22Rv1 (cell line): ENCODE data around the gene RING1.

Experiments used
- H3K27ac ChIP-seq: fragments of 450-650 bp; 2 replicates; pipeline ENCODE4 v1.5.1; 2017
- CTCF ChIP-seq: fragments of 450-650 bp; IDR thresholded peaks from 2 replicates; pipeline ENCODE4 v1.5.1; 2017; ENCODE audit warnings: mild to moderate bottlenecking
- ZFX ChIP-seq: fragments of 450-650 bp; IDR thresholded peaks from 2 replicates; pipeline ENCODE4 v1.6.1; 2017; ENCODE audit warnings: antibody characterized with exemption, borderline replicate concordance

Gene RING1

GRCh38 chr6:33251395-33252012 is 43.2 kb downstream of the RING1 start:
- TF ChIP-seq ZFX (no peak), CTCF (no peak)
- no peak overlapping the region for H3K27ac ChIP-seq

GRCh38 chr6:33252759-33253158 is 44.5 kb downstream of the RING1 start:
- no peak overlapping the region for H3K27ac ChIP-seq
- TF ChIP-seq ZFX (no peak), CTCF (no peak)

DNA sequence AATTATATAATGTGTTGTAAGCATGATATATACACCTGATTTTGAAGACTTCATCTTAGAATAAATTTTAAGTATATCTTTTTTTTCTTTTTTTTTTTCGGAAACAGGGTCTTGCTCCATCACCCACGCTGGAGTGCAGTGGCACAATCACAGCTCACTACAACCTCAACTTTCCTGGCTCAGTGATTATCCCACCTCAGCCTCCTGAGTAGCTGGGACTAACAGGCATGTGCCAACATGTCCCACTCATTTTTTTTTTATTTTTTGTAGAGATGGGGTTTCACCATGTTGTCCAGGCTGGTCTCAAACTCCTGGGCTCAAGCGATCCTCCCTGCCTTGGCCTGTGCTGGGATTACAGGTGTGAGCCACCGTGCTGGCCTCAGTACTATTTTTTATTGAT is 46.3 kb downstream of the RING1 start:
- H3K27ac ChIP-seq, result no peak overlapping the region
- TF ChIP-seq CTCF (no peak), ZFX (no peak)

GRCh38 chr6:33259032-33259431 is 50.7 kb downstream of the RING1 start:
- no peak overlapping the region for H3K27ac ChIP-seq
- TF ChIP-seq CTCF, result no peak
- no peak for TF ChIP-seq ZFX
